ENCODE measurements around the gene SPG11.
A peak's percentile ranks its signal among the peaks of the same experiment; 100 is the strongest.
"Not testable (repeated sequence)": the region's sequence is repeated elsewhere in the genome, so short reads cannot be mapped to it uniquely, and the experiment has no call there.

The SPG11 gene, protein sequence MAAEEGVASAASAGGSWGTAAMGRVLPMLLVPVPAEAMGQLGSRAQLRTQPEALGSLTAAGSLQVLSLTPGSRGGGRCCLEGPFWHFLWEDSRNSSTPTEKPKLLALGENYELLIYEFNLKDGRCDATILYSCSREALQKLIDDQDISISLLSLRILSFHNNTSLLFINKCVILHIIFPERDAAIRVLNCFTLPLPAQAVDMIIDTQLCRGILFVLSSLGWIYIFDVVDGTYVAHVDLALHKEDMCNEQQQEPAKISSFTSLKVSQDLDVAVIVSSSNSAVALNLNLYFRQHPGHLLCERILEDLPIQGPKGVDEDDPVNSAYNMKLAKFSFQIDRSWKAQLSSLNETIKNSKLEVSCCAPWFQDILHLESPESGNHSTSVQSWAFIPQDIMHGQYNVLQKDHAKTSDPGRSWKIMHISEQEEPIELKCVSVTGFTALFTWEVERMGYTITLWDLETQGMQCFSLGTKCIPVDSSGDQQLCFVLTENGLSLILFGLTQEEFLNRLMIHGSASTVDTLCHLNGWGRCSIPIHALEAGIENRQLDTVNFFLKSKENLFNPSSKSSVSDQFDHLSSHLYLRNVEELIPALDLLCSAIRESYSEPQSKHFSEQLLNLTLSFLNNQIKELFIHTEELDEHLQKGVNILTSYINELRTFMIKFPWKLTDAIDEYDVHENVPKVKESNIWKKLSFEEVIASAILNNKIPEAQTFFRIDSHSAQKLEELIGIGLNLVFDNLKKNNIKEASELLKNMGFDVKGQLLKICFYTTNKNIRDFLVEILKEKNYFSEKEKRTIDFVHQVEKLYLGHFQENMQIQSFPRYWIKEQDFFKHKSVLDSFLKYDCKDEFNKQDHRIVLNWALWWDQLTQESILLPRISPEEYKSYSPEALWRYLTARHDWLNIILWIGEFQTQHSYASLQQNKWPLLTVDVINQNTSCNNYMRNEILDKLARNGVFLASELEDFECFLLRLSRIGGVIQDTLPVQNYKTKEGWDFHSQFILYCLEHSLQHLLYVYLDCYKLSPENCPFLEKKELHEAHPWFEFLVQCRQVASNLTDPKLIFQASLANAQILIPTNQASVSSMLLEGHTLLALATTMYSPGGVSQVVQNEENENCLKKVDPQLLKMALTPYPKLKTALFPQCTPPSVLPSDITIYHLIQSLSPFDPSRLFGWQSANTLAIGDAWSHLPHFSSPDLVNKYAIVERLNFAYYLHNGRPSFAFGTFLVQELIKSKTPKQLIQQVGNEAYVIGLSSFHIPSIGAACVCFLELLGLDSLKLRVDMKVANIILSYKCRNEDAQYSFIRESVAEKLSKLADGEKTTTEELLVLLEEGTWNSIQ (N-terminal part only)

GRCh38 chr15:44663410-44664308 lies at the start of gene SPG11:
TSS of gene SPG11 (minus strand) at chr15:44663662. CDS start at chr15:44663647, 15 bp downstream.
- peak; percentile 90 to 94 for DNase-seq (ENCODE audit: extremely low read depth in 1 of 2, low read depth in 1 of 2)

- DNase-seq (ENCODE audit: extremely low read depth in 1 of 2, low read depth in 1 of 2): no peak
Measured at GRCh38 chr15:44712346-44713005, 49.0 kb upstream of the SPG11 start.

- peak in 1 of 2 donors; percentile 39 for DNase-seq (ENCODE audit: extremely low read depth in 1 of 2, low read depth in 1 of 2)
Measured at GRCh38 chr15:44711743-44712345, 48.4 kb upstream of the SPG11 start.

GRCh38 chr15:44711096-44711742 lies 47.8 kb upstream of the SPG11 start, which contains the start of the genes B2M and PATL2:
TSS of gene B2M (plus strand) at chr15:44711517. CDS start at chr15:44711547, 30 bp downstream.
TSS of gene PATL2 (minus strand) at chr15:44711323. CDS start at chr15:44676490, 34,833 bp downstream.
- peak; percentile 88 to 93 for DNase-seq (ENCODE audit: extremely low read depth in 1 of 2, low read depth in 1 of 2)

- DNase-seq (ENCODE audit: extremely low read depth in 1 of 2, low read depth in 1 of 2): no peak
Measured at GRCh38 chr15:44710236-44711095, 47.0 kb upstream of the SPG11 start.

DNA sequence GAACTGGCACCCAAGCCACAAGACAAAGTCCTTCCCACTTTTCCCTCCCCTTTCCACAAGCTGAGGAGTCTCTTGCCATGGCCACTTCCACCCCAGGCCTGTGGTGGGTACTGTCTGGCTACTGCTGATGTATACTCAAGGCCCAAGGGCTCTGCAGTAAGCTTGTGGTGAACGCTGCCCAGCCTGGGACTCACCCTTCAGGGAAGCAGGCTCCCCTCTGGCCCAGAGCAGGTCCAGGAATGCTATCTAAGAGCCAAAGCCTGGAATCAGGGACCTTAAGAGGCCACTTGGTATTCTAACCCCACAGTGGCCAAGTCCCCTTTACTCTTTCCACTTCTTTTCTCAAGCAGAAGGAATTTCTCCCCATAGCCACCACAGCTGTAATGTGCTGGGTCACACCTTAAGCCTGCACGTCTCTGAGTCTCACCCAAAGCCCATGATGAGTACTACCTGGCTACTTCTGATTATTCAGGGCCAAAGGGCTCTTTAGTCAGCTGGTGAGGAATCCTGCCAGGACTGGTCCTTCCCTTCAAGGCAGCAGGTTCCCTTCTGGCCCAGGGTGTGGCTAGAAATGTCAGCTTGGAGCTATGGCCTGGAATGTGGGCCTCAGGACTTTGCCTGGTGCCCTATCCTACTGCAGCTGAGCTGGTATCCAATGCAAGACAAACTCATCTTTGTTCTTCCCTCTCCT lies 43.6 kb upstream of the SPG11 start:
- no peak for DNase-seq (ENCODE audit: extremely low read depth in 1 of 2, low read depth in 1 of 2)

DNA sequence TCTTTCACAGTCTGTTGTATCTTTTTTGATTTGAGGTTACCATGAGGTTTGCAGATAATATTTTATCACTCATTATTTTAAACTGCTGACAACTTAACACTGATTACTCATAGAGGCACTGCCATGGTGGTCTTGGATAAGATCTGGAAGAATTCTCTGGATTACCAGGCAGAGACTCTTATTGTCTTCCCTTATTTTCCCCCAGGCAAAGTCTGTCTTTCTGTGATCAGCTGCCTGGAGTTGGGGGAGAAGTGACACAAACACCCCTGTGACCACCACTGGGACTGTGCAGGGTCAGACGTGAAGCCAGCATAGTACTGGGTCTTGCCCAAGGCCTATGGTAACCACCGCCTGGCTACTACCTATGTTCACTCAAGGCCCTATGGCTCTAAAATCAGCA lies 42.9 kb upstream of the SPG11 start:
- no peak for DNase-seq (ENCODE audit: extremely low read depth in 1 of 2, low read depth in 1 of 2)

DNA sequence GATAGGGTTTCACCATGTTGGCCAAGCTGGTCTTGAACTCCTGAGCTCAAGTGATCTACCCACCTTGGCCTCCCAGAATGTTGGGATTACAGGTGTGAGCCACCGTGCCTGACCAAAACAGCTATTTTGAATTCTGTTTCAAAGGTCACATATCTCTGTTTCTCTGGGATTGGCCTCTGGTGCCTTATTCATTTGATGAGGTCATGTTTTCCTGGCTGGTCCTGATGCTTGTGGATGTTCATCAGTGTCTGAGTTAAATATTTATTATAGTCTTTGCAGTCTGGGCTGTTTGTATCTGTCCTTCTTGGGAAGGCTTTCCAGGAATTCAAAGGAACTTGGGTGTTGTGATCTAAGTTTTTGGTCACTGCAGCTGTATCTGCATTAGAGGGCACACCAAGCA lies 42.5 kb upstream of the SPG11 start:
- DNase-seq (ENCODE audit: extremely low read depth in 1 of 2, low read depth in 1 of 2): no peak

DNA sequence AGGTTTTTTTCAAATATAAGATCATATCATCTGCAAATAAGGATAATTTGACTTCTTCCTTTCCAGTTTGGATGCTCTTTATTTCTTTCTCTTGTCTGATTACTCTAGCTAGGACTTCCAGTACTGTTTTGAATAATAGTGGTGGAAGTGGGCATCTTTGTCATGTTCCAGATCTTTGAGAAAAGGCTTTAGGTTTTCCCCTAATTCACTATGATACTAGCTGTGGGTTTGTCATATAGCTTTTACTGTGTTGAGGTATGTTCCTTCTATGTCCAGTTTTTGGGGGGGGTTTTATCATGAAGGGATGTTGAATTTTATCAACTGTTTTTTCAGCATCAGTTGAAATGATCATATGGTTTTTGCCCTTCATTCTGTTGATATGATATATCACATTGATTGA lies 37.2 kb upstream of the SPG11 start:
- not testable (repeated sequence) for DNase-seq (ENCODE audit: extremely low read depth in 1 of 2, low read depth in 1 of 2)

- no peak for DNase-seq (ENCODE audit: extremely low read depth in 1 of 2, low read depth in 1 of 2)
Measured at GRCh38 chr15:44698641-44699040, 35.2 kb upstream of the SPG11 start.

GRCh38 chr15:44697014-44697413 lies 33.6 kb upstream of the SPG11 start:
- DNase-seq (ENCODE audit: extremely low read depth in 1 of 2, low read depth in 1 of 2): no peak

DNA sequence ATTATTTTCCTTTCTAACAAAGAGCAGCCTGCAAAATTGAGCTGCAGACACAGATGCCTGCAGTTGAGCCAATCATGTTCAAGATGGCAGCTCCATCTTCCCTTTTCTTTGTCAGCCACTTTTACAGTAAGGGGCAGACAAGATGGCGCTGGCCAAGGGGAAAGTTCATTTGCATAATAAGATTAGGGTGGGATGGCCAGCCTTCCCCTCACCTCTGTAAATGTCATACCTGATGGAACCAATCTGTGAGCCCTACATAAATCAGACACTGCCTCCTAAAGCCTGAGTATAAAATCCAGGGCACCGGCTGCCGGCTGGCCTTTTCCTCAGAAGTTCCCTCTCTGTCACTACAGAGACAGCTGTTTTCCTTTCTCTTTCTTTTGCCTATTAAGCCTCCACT lies 31.8 kb upstream of the SPG11 start:
- no peak for DNase-seq (ENCODE audit: extremely low read depth in 1 of 2, low read depth in 1 of 2)

- no peak for DNase-seq (ENCODE audit: extremely low read depth in 1 of 2, low read depth in 1 of 2)
Measured at GRCh38 chr15:44694416-44694815, 31.0 kb upstream of the SPG11 start.

DNA sequence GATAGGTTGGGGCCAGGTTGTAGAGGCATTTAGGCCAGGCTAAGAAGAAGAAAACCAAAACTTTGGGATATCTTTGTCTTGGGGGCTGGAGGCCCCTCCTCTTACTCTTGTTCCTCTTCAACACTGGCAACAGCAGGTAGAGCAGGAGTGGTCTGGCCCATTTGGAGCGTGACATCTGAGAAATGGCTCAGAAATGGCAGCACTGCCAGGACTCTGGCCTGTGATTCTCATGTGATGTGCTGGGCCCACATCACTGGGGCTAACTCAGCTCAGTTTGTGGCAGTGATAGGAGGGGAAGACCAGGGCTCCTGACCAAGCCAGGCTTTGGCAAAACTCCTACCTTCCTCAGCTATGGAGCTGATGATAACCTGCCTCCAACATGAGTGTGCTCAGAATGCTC lies 29.2 kb upstream of the SPG11 start:
- DNase-seq (ENCODE audit: extremely low read depth in 1 of 2, low read depth in 1 of 2): no peak

GRCh38 chr15:44690245-44690644 lies 26.8 kb upstream of the SPG11 start:
- DNase-seq (ENCODE audit: extremely low read depth in 1 of 2, low read depth in 1 of 2): not testable (repeated sequence)

GRCh38 chr15:44689318-44689717 lies 25.9 kb upstream of the SPG11 start:
- not testable (repeated sequence) for DNase-seq (ENCODE audit: extremely low read depth in 1 of 2, low read depth in 1 of 2)

Measured in activated CD8-positive, alpha-beta memory T cell treated with anti-CD3 and anti-CD28 coated beads for 1 hour (primary cell).